Stomach (tissue), 9 donors: ENCODE results near the gene PLSCR3. TPM values are rescaled to one million over a fixed set of nuclear protein-coding genes. Genes with fewer than 3 reads are reported as not detected.

Experiments used
- DNase-seq, 2 donors: peaks; one replicate each; pipeline versions ENCODE4 v3.0.0 to v3.0.0-alpha.2; 2013 to 2019
- H3K27ac ChIP-seq, 5 donors: fragments of 200-600 bp in 4 of 5; sonication (generic) in 4 of 5; one replicate each; pipeline ENCODE4 v1.5.1; 2013 to 2019; ENCODE audit warnings: mild to moderate bottlenecking in 1 of 5, moderate library complexity in 1 of 5
- H3K27me3 ChIP-seq, 3 donors: fragments of 200-600 bp; sonication (generic); one replicate each; pipeline ENCODE4 v1.5.1; 2017 to 2019; ENCODE audit warnings: mixed run types in 1 of 3
- H3K36me3 ChIP-seq, 4 donors: fragments of 200-600 bp; sonication (generic); 1 replicate in 3 of 4; 2 replicates in 1 of 4; pipeline ENCODE4 v1.5.1; 2016 to 2019
- H3K4me1 ChIP-seq, 4 donors: fragments of 200-600 bp; sonication (generic); one replicate each; pipeline ENCODE4 v1.5.1; 2016 to 2019
- H3K4me3 ChIP-seq, 4 donors: fragments of 200-600 bp; sonication (generic) in 3 of 4; one replicate each; pipeline ENCODE4 v1.5.1; 2016 to 2019; ENCODE audit warnings: mild to moderate bottlenecking in 1 of 4
- H3K9me3 ChIP-seq, 4 donors: fragments of 200-600 bp; sonication (generic); one replicate each; pipeline ENCODE4 v1.5.1; 2016 to 2019
- CTCF ChIP-seq, 7 experiments: fragments of 450-650 bp in 4 of 7; fragments of 200-600 bp in 3 of 7; sonication (generic) in 3 of 7; IDR thresholded peaks; one replicate each; pipeline ENCODE4 v1.5.1; 2016 to 2019; ENCODE audit warnings: antibody characterized with exemption in 7 of 7, control low read depth in 2 of 7, mild to moderate bottlenecking in 1 of 7
- EP300 ChIP-seq: sonication (generic); formaldehyde crosslinking; IDR thresholded peaks from one replicate; pipeline ENCODE4 v1.6.1; 2017; ENCODE audit warnings: antibody characterized with exemption
- POLR2A ChIP-seq, 4 donors: fragments of 450-650 bp; IDR thresholded peaks; one replicate each; pipeline ENCODE4 v1.6.1; 2016; ENCODE audit warnings: antibody characterized with exemption in 4 of 4, control low read depth in 2 of 4, mild to moderate bottlenecking in 1 of 4, moderate library complexity in 1 of 4
- POLR2AphosphoS5 ChIP-seq, 3 donors: sonication (generic); formaldehyde crosslinking; IDR thresholded peaks; one replicate each; pipeline ENCODE4 v1.6.1; 2016; ENCODE audit warnings: antibody characterized with exemption in 3 of 3
- WGBS, 5 donors: extraction: QIAGEN DNeasy Blood & Tissue Kit in 3 of 5; methylation state at CpG; one replicate each; pipeline versions ENCODE4 v1.1.5 to v1.1.7; 2013 to 2018; 5-methylcytosine and 5-hydroxymethylcytosine counted together
- intact Hi-C: fragments of 100-400 bp; cut with DNase I; formaldehyde crosslinking; loops from one replicate; pipeline ENCODE4 v1.15.1; 2023; ENCODE audit warnings: low total_unique reads
- polyA plus RNA-seq, 3 donors: library from polyadenylated mRNA; stranded (reverse); fragments of 200-250 nt; gene quantifications; one replicate each; pipeline ENCODE4 v1.2.3, GENCODE V29; 2013
- total RNA-seq, 5 donors: library from RNA; depleted of rRNA; stranded (reverse); fragments of >200 nt; gene quantifications; one replicate each; pipeline versions ENCODE4 v1.1.0 to v1.2.3, GENCODE V29; 2014 to 2016
- donor health status: healthy with polysubstance abuse.
- donor health status: Bipolar disorder and iron deficiency.
- donor health status: healthy.

The PLSCR3 gene
- total and polyA plus RNA-seq, 8 donors: 7.9 to 101 (median 24.4) TPM; not detected in 1

GRCh38 chr17:7384489-7385081, 9.7 kb downstream of the PLSCR3 start:
- peak overlapping the region in 4 of 5 donors; percentile 6 to 76 (median 58) for H3K27ac ChIP-seq
- H3K4me3 ChIP-seq: peak overlapping the region; percentile 41 to 53 (median 44)
- intact Hi-C loops: no loop called here
- no peak for TF ChIP-seq CTCF (IDR thresholded peaks at IDR 0.05)
- TF ChIP-seq EP300: no peak
- no peak for TF ChIP-seq POLR2A (IDR thresholded peaks at IDR 0.05)
- TF ChIP-seq POLR2AphosphoS5 (IDR thresholded peaks at IDR 0.05): no peak
- 71 to 87% (median 74%) methylated on average over 11 to 23 of the region's 23 CpGs for WGBS, 5 donors
- no peaks in the 10 kb centered on the region for H3K9me3 ChIP-seq
- peaks cover 25 to 46% (median 37%) of the 10 kb centered on the region in 4 donors for H3K4me1 ChIP-seq
- H3K36me3 ChIP-seq: peaks cover 21 to 61% (median 55%) of the 10 kb centered on the region in 4 donors
- no peak for DNase-seq
- peaks cover 0 to 32% (median 5%) of the 10 kb centered on the region in 3 donors for H3K27me3 ChIP-seq

- TF ChIP-seq POLR2AphosphoS5 (IDR thresholded peaks at IDR 0.05) (peak in 1 of 3 donors; percentile 14), EP300 (no peak)
- Histone ChIP-seq H3K4me1 (peaks cover 25 to 46% (median 37%) of the 10 kb centered on the region in 4 donors), H3K27me3 (peaks cover 0 to 32% (median 5%) of the 10 kb centered on the region in 3 donors), H3K36me3 (peaks cover 14 to 54% (median 48%) of the 10 kb centered on the region in 4 donors), H3K9me3 (no peaks in the 10 kb centered on the region), H3K4me3 (peak overlapping the region; percentile 41 to 53 (median 44)), H3K27ac (peak overlapping the region in 4 of 5 donors; percentile 6 to 76 (median 58))
- DNase-seq: peak; percentile 34 to 90
- intact Hi-C loops: no loop called here
- 40 to 56% (median 49%) methylated on average over 36 to 65 of the region's 65 CpGs for WGBS, 5 donors
Measured at GRCh38 chr17:7383742-7384488, 10.4 kb downstream of the PLSCR3 start.

- 70 to 93% (median 87%) methylated on average over 6 to 11 of the region's 11 CpGs for WGBS, 5 donors
- peak overlapping the region in 1 of 5 donors; percentile 76 for H3K27ac ChIP-seq
- no peak for TF ChIP-seq CTCF (IDR thresholded peaks at IDR 0.05)
- TF ChIP-seq POLR2AphosphoS5 (IDR thresholded peaks at IDR 0.05): no peak
- no peak for TF ChIP-seq POLR2A (IDR thresholded peaks at IDR 0.05)
- TF ChIP-seq EP300: no peak
- no peak for DNase-seq
- H3K4me3 ChIP-seq: peak overlapping the region in 3 of 4 donors; percentile 43 to 53 (median 46)
- H3K27me3 ChIP-seq: peaks cover 0 to 32% (median 5%) of the 10 kb centered on the region in 3 donors
- peaks cover 8 to 49% (median 43%) of the 10 kb centered on the region in 4 donors for H3K36me3 ChIP-seq
- H3K4me1 ChIP-seq: peaks cover 25 to 46% (median 37%) of the 10 kb centered on the region in 4 donors
- H3K9me3 ChIP-seq: no peaks in the 10 kb centered on the region
- intact Hi-C loops: no loop called here
Measured at GRCh38 chr17:7383371-7383741, 11.0 kb downstream of the PLSCR3 start.

- peaks cover 4 to 44% (median 38%) of the 10 kb centered on the region in 4 donors for H3K36me3 ChIP-seq
- no peak overlapping the region for H3K4me3 ChIP-seq
- H3K27ac ChIP-seq: no peak overlapping the region
- WGBS, 5 donors: 90 to 95% (median 91%) methylated on average over 10 of the region's 10 CpGs
- H3K27me3 ChIP-seq: peaks cover 0 to 32% (median 5%) of the 10 kb centered on the region in 3 donors
- TF ChIP-seq CTCF (IDR thresholded peaks at IDR 0.05): no peak
- TF ChIP-seq EP300: no peak
- TF ChIP-seq POLR2AphosphoS5 (IDR thresholded peaks at IDR 0.05): no peak
- TF ChIP-seq POLR2A (IDR thresholded peaks at IDR 0.05): no peak
- H3K4me1 ChIP-seq: peaks cover 25 to 46% (median 37%) of the 10 kb centered on the region in 4 donors
- no peak for DNase-seq
- intact Hi-C loops: no loop called here
- no peaks in the 10 kb centered on the region for H3K9me3 ChIP-seq
Measured at GRCh38 chr17:7382901-7383300, 11.4 kb downstream of the PLSCR3 start.
